HG03442 (cell line): ENCODE measurements around the gene RAB26.
"Not testable (repeated sequence)": the region's sequence is repeated elsewhere in the genome, so short reads cannot be mapped to it uniquely, and the experiment has no call there.

Source experiments
- ATAC-seq: cut with Tn5 transposase; IDR thresholded peaks from one replicate; pipeline ENCODE4 v1.9.1; 2021; ENCODE audit warnings: mild to moderate bottlenecking, moderate library complexity; ENCODE audit not compliant: unreplicated experiment

The RAB26 gene, protein sequence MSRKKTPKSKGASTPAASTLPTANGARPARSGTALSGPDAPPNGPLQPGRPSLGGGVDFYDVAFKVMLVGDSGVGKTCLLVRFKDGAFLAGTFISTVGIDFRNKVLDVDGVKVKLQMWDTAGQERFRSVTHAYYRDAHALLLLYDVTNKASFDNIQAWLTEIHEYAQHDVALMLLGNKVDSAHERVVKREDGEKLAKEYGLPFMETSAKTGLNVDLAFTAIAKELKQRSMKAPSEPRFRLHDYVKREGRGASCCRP

GRCh38 chr16:2147981-2148671 lies at the start of gene RAB26:
Gene RAB26, plus strand, starts transcription at chr16:2148625. Its CDS starts 159 bp downstream, at chr16:2148784.
- peak; percentile 38 for ATAC-seq

DNA sequence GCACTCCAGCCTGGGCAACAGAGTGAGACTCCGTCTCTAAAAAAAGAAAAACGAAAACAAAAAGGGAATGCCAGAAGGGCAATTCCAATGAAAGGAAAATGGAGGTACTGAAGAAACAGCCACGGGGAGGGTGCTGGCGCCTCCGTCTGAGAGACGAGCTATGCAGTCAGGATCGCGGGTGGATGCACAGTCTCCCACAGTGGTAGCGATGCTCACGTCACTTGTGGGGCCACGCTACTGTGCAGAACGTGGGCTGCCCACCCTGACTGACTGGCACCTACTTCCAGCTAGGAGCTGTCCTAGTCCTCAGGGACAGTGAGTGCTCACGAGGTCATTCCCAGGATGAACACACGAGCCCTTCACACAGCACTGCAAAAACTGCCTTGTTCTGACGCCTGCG lies 46.8 kb upstream of the RAB26 start:
- not testable (repeated sequence) for ATAC-seq

DNA sequence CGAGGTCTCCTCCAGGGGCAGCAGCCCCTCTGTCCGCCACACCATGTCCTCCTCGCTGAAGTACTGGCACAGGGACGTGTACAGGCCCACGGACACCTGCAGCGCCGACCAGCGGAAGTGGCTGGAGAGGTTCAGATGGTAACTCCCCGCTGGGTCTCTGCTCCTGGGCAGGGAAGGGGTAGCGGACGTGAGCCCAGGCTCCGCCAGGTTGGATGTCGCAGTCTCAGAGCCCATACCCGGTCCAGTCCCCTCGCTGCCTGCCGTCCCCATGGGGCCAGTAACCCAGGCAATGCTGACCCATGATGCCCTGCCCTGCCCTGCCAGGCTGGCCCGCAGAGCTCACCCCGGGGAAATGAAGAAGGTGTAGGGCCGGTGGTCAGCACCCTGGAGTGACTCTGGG lies 46.0 kb upstream of the RAB26 start:
- ATAC-seq, result no peak

- ATAC-seq, result not testable (repeated sequence)
Observed at GRCh38 chr16:2104464-2104863, 44.0 kb upstream of the RAB26 start.

GRCh38 chr16:2105291-2105690 lies 43.1 kb upstream of the RAB26 start:
- not testable (repeated sequence) for ATAC-seq

DNA sequence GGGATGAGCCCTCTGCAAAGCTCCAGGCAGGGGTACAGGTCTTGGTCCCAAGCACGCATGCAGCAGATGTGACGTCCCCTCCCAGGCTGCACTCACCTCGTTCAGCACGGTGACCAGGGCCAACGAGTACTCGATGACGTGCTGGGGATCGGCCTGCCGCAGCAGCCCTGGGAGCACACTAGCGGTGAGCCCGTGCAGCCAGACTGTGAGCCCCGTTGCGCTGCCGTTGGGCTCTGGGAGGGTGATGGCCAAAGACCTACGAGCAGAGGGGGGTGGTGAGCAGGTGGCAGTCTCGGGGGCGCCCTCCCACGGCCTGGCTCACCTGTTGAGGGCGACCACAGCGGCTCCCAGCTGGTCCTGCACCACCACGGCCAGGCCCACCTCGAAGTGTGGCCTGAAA lies 42.7 kb upstream of the RAB26 start:
- ATAC-seq, result not testable (repeated sequence)

- not testable (repeated sequence) for ATAC-seq
Observed at GRCh38 chr16:2106211-2106610, 42.2 kb upstream of the RAB26 start.

DNA sequence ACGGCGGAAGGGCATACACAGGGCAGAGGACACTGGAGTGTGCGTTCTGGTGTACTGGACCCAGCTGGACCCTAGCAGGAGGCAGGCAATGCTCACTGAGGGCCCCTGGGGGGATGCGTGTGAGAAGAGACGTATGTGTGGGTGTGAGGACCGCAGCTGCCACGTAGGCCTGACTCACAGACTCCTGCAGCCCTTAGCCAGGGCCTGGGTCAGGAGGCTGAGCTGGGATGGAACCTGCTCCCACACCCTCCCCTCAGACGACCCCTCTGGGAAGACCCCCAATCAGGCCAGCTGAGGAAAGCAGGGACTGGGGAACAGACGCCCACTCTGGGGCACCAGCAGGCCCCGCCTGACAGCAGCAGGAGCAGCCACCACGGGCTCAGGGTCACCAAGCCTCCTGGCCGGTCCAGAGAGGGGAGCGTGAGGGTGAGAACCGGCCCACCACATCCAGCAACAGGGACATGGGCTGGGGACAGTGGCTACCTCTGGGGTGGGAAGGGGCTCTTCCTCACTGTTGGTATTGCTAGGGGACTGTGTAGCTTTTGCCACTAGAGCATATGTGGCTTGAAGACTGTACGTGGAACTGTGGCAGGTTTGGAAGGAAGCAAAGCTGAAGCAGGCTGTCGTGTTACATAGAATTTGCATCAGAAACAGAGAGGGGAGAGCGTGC lies 41.2 kb upstream of the RAB26 start:
- ATAC-seq, result not testable (repeated sequence)

GRCh38 chr16:2107791-2108125 lies 40.7 kb upstream of the RAB26 start:
- not testable (repeated sequence) for ATAC-seq

GRCh38 chr16:2108446-2109270 lies 39.8 kb upstream of the RAB26 start:
- ATAC-seq, result not testable (repeated sequence)

DNA sequence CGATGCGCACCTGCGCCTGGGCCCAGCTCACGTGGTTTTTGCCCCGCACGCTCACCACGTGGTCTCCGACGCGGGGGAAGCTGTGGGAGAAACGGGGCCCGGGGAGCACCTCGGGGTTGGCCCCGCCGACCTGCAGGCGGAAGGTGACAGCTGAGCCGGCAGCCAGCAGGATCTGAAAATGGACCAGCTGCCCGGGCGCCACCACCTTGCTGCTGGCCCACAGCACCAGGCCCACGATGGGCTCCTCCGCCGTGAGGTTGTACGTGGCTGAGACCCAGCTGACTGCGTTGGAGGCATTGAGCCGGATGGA lies 39.2 kb upstream of the RAB26 start:
- ATAC-seq, result not testable (repeated sequence)

DNA sequence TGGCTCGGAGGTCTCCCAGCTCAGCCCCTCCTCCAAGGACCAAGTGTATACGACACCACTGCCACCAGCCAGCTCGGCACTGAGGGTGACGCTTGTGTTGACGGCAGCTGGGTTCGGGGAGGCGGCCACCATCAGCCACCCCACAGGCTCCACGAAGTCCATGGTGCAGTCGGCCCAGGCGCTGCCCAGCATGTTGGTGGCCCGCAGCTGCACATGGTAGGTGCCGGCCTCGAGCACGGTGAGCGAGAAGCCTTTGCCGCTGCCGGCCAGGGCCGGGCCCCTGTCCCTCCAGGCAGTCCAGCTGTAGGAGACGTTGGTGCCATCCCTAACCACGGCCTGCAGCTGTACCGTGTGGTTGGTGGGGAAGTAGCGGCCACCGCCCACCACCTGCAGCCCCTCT lies 38.6 kb upstream of the RAB26 start:
- not testable (repeated sequence) for ATAC-seq

DNA sequence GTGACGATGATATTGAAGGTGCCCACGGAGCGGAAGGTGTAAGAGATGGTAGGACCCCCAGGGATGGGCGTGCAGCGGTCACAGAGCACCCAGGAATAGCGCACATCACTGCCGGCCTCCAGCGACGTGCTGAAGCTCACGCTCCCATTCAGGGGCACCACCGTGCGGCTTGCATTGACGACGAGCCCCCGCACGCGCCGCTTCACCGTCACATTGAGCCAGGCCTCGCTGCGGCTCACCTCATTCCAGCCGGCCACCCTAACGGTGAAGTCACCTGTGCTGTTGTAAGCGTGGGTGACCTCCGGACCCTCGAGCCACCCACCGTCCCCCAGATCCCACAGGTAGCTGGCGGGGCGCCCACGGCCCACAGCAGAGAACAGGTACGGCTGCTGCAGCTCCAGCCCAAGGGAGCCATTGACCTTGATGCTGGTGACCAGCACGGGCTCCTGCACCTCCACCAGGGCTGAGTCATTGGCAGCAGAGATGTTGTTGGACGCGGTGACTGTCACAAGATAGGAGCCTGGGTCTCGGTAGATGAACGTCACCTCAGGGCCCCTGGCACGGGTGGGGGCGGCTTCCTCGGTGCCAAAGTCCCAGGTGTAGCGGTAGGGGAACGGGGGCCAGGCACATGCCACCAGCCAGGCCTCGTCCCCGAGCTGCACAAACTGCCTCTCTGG lies 38.0 kb upstream of the RAB26 start:
- not testable (repeated sequence) for ATAC-seq

- ATAC-seq, result not testable (repeated sequence)
Observed at GRCh38 chr16:2111009-2111353, 37.4 kb upstream of the RAB26 start.

DNA sequence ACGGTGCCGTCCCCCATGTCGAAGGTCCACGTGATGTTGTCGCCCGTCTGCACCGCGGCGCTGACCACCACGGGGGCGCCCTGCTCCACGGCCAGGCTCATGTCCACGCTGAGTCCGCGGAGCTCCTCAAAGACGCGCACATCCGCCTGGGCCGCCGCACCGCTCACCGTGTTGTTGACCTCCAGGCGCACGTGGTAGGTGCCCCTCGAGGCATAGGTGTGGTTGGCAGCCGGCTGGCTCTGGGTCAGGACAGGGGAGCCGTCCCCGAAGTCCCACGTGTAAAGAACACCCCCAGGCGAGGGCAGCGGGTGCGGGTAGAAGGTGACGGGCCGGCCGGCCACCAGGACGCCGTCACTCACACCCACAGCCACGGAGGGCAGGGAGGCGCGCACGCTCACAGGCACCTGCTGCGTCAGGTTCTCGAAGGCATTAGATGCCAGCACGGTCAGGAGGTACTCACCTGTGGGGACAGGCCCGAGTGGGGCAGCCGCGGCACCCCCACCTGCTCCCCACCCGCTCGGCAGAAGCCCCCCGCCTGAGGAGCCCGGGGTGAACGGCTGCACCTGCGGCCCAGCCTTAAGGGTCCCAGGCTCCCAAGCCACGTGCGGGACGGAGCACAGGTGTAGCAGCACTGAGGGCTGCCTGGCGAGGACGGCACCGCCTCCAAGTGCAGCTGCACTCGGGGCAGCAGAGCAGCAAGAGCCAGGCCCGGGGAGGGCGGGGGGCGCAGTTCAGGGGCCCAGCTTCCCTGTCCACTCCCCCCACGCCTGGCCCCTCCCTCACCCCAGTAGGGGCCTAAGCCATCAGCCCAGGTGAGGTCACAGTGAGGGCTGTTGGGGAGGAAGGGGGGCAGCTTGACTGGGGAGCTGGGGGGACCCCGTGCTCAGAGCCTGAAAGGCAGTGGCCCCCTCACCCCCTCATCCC lies 36.8 kb upstream of the RAB26 start:
- ATAC-seq, result not testable (repeated sequence)

- not testable (repeated sequence) for ATAC-seq
Observed at GRCh38 chr16:2112539-2113106, 35.8 kb upstream of the RAB26 start.

DNA sequence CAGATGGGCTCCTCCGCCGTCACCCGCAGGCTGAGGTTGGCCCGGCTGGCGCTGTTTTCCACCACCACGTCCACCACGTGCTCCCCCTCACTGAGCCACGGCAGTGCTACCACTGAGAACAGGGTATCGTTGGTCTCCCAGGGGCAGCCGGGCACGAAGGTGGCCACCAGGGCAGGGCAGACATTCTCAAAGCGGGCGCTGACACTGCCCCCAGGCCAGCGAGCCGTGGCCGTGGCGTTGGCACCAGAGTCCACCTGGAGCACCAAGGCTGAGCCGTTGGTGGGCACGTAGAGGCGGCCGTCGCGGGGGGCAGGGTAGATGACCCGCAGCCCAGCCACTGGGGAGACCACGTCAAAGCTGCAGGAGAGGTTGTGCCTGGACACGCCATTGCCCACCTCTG lies 34.2 kb upstream of the RAB26 start:
- not testable (repeated sequence) for ATAC-seq

DNA sequence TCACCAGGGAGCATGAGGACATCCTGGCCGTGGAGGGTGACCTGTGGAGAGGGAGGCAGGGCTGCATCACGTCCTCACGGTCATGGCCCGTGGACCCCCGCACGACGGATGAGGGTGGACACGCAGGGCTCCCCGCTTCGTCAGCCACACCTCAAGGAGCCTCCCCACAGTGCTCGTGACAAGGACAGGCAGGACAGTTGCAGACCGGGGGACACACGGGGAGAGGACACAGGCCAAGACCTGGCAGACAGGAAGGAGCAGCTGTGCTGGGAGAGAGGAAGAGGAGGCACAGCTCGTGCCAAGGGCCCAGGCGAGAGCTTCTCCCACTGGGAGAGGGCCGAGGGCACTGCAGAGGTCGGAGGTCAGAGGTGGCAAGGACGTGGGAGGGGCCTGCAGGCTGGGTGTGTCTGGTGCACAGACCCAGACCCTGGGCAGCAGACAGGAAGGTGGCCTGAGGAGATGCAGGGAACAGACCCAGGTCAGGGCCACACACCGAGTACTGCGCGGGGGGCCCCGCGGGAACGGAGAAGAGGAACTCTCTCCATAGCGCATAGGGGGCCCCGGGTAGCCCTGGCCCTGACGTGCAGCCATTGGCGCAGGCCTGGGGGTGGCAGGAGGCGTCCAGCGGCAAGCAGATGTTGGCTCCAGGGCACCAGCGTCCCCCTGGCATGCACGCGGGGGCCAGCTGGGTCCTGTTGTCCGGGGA lies 33.4 kb upstream of the RAB26 start:
- ATAC-seq, result not testable (repeated sequence)

DNA sequence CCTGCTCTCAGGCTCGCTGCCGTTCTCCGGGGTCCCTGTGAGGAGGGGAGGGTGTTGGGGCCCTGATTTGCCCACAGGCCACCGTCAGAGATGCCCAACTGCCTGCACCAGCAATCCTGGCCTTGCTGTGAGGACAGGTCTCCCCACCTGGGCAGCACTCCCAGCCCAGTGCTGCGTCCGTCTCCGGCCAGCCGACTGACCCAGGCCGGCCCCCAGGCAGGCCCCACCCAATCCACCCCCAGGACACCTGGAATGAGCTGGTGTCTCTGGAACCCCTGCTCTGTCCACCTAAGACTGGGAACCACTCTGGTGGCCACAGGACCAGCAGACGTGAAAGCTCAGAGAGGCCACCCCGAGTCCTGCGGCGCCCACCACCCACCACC lies 32.8 kb upstream of the RAB26 start:
- ATAC-seq, result no peak
